GM12878 (cell line): ENCODE results near the gene NFE2L1. TPM values are rescaled to one million over a fixed set of nuclear protein-coding genes. Genes with fewer than 3 reads are reported as not detected.

Source experiments
- ATAC-seq: fragments of 200-7000 bp; cut with Tn5 transposase; 3 replicates; pipeline ENCODE4 v1.9.1; 2020; ENCODE audit warnings: mild to moderate bottlenecking, moderate library complexity
- BruUV-seq: library from RNA; stranded (reverse); fragments of 400-500 nt; replicated peaks from 2 replicates; lab custom pipeline; 2021; lab: Mats Ljungman, UMichigan
- CTCF ChIA-PET: fragments of 300-600 bp; sonication (Branson Sonifier 250); formaldehyde crosslinking; extraction: SDS; loops from one replicate; lab custom pipeline; 2021; ENCODE audit warnings: inconsistent platforms; lab: Yijun Ruan, JAX
- POLR2A ChIA-PET: fragments of 350-600 bp; formaldehyde crosslinking; extraction: SDS; loops from one replicate; lab custom pipeline; 2021; ENCODE audit warnings: inconsistent platforms; lab: Charles Lee
- RAD21 ChIA-PET: fragments of 300-600 bp; sonication (Branson Sonifier 250); formaldehyde crosslinking; loops from one replicate; lab custom pipeline; 2023; ENCODE audit warnings: antibody characterized with exemption; ENCODE audit not compliant: unreplicated experiment; lab: Charles Lee
- SMC1A ChIA-PET: fragments of 300-600 bp; sonication (Branson Sonifier 250); formaldehyde crosslinking; loops from one replicate; lab custom pipeline; 2023; ENCODE audit not compliant: unreplicated experiment, uncharacterized antibody; lab: Charles Lee
- DNase-seq: peaks from one replicate; pipeline ENCODE4 v3.0.0-alpha.2; 2011; ENCODE audit warnings: low read depth, low spot score
- FAIRE-seq: peaks from 3 replicates; lab custom pipeline; 2011; peaks lifted over from hg19 to GRCh38; lab: Jason Lieb, UNC
- H2AFZ ChIP-seq: 2 replicates; pipeline ENCODE4 v1.6.0; 2011; ENCODE audit warnings: low read depth, low read length, control low read depth; ENCODE audit not compliant: control insufficient read depth
- H3K27ac ChIP-seq: 2 replicates; pipeline ENCODE4 v1.5.1; 2011; ENCODE audit warnings: control low read depth; ENCODE audit not compliant: control insufficient read depth, insufficient read depth
- H3K27me3 ChIP-seq, 2 experiments: replicated peaks in 1 of 2; 2 replicates each; pipeline versions ENCODE4 v1.6.0 to v1.6.1; 2011; ENCODE audit warnings: low read length in 1 of 2; ENCODE audit not compliant: control insufficient read depth in 2 of 2, insufficient read depth in 2 of 2
- H3K36me3 ChIP-seq, 2 experiments: 2 replicates each; pipeline ENCODE4 v1.5.1; 2011; ENCODE audit warnings: low read length in 1 of 2; ENCODE audit not compliant: control insufficient read depth in 2 of 2, insufficient read depth in 2 of 2
- H3K4me1 ChIP-seq: 2 replicates; pipeline ENCODE4 v1.6.1; 2011; ENCODE audit warnings: mild to moderate bottlenecking, low read length, moderate library complexity, mixed read lengths; ENCODE audit not compliant: control insufficient read depth, insufficient read depth
- H3K4me2 ChIP-seq: 2 replicates; pipeline ENCODE4 v1.6.0; 2011; ENCODE audit warnings: control low read depth; ENCODE audit not compliant: control insufficient read depth, insufficient read depth
- H3K4me3 ChIP-seq: fragments of 200-600 bp; sonication (generic); 2 replicates; pipeline ENCODE4 v1.5.1; 2016
- H3K79me2 ChIP-seq: 2 replicates; pipeline ENCODE4 v1.6.0; 2011; ENCODE audit warnings: low read length; ENCODE audit not compliant: control insufficient read depth, insufficient read depth
- H3K9ac ChIP-seq: 2 replicates; pipeline ENCODE4 v1.8.0; 2011; ENCODE audit warnings: low read length, control low read depth, mixed read lengths; ENCODE audit not compliant: control insufficient read depth, insufficient read depth
- H3K9me3 ChIP-seq: replicated peaks from 3 replicates; pipeline ENCODE4 v1.5.1; 2011; ENCODE audit warnings: mild to moderate bottlenecking, low read length; ENCODE audit not compliant: control insufficient read depth, insufficient read depth
- H4K20me1 ChIP-seq: 2 replicates; pipeline ENCODE4 v1.6.0; 2011; ENCODE audit not compliant: control insufficient read depth, insufficient read depth
- BHLHE40 ChIP-seq, 2 experiments: fragments of 450-650 bp in 1 of 2; IDR thresholded peaks; 2 replicates each; pipeline ENCODE4 v1.6.1; 2011 to 2017; ENCODE audit warnings: low read depth in 2 of 2, borderline replicate concordance in 1 of 2, improper control_type of control experiment in 1 of 2, low read length in 1 of 2, mild to moderate bottlenecking in 1 of 2
- CBX3 ChIP-seq: fragments of 200-600 bp; sonication (generic); IDR thresholded peaks from 2 replicates; pipeline ENCODE4 v1.6.1; 2016; ENCODE audit warnings: low read depth, borderline replicate concordance
- ESRRA ChIP-seq: IDR thresholded peaks from 2 replicates; pipeline ENCODE4 v1.6.1; 2012; ENCODE audit warnings: mild to moderate bottlenecking, low read length, improper control_type of control experiment
- MEF2A ChIP-seq: IDR thresholded peaks from 2 replicates; pipeline ENCODE4 v1.6.1; 2011; ENCODE audit warnings: low read depth, mild to moderate bottlenecking, low read length, moderate library complexity; ENCODE audit not compliant: insufficient read depth
- MTA2 ChIP-seq: fragments of 450-650 bp; IDR thresholded peaks from 2 replicates; pipeline ENCODE4 v1.6.1; 2016; ENCODE audit warnings: low read depth, mild to moderate bottlenecking, moderate library complexity
- RAD21 ChIP-seq: IDR thresholded peaks from 2 replicates; pipeline ENCODE4 v1.6.1; 2011; ENCODE audit warnings: mild to moderate bottlenecking, low read depth, low read length, moderate library complexity; ENCODE audit not compliant: insufficient read depth
- RFX5 ChIP-seq: IDR thresholded peaks from 2 replicates; pipeline ENCODE4 v1.6.1; 2011; ENCODE audit warnings: low read depth, low read length, improper control_type of control experiment
- WGBS: methylation state at CpG from one replicate; pipeline ENCODE4 v1.1.6; 2016; ENCODE audit warnings: low lambda C conversion rate; ENCODE audit not compliant: insufficient replicate concordance, insufficient coverage; ENCODE audit errors: missing lambda C conversion rate; 5-methylcytosine and 5-hydroxymethylcytosine counted together
- in situ Hi-C: fragments of 300-500 bp; cut with MboI; formaldehyde crosslinking; loops from 9 replicates; pipeline ENCODE4 v1.14.3; 2018; ENCODE audit warnings: mixed read lengths
- intact Hi-C: fragments of 100-400 bp; cut with micrococcal nuclease; formaldehyde crosslinking; loops from one replicate; pipeline ENCODE4 v1.14.2; 2022; ENCODE audit not compliant: unreplicated experiment
- polyA plus RNA-seq, 11 experiments: library from polyadenylated mRNA; depleted of rRNA in 4 of 11; unstranded in 6 of 11; stranded (reverse) in 5 of 11; fragments of >200 nt; fragmentation: Nextera tagmentation in 4 of 11; fragmentation: Illumina TruSeq in 1 of 11; extraction: Ambion mirVana in 4 of 11; extraction: Trizol in 1 of 11; gene quantifications; 1 replicate in 1 of 11; 2 replicates in 10 of 11; pipeline versions ENCODE4 v1.2.1 to v1.2.3, GENCODE V29; 2011 to 2016; ENCODE audit warnings: inconsistent platforms in 2 of 11, missing spikeins in 2 of 11, low read depth in 1 of 11
- total RNA-seq, 4 experiments: library from RNA; depleted of rRNA in 3 of 4; stranded (reverse); fragments of >200 nt in 3 of 4; fragmentation: Illumina TruSeq in 1 of 4; extraction: Trizol in 1 of 4; gene quantifications; 2 replicates each; pipeline versions ENCODE4 v1.2.1 to v1.2.3, GENCODE V29; 2013 to 2021
- TF ChIP-seq, protein P1 (sequence below): fragments of 450-650 bp; conservative IDR thresholded peaks from 2 replicates; pipeline ENCODE4 v1.6.1; 2017; ENCODE audit warnings: mild to moderate bottlenecking, moderate library complexity

Gene NFE2L1
- total and polyA plus RNA-seq, 10 of the 15 experiments (the other 5 are each of a cell fraction or from before 2014, with no cell fraction given), result 3.8 to 104 (median 26.4) TPM

DNA sequence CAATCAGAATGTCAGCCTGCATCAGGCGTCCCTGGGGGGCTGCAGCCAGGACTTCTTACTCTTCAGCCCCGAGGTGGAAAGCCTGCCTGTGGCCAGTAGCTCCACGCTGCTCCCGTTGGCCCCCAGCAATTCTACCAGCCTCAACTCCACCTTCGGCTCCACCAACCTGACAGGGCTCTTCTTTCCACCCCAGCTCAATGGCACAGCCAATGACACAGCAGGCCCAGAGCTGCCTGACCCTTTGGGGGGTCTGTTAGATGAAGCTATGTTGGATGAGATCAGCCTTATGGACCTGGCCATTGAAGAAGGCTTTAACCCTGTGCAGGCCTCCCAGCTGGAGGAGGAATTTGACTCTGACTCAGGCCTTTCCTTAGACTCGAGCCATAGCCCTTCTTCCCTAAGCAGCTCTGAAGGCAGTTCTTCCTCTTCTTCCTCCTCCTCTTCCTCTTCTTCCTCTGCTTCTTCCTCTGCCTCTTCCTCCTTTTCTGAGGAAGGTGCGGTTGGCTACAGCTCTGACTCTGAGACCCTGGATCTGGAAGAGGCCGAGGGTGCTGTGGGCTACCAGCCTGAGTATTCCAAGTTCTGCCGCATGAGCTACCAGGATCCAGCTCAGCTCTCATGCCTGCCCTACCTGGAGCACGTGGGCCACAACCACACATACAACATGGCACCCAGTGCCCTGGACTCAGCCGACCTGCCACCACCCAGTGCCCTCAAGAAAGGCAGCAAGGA, 10.4 kb downstream of the NFE2L1 start:
- WGBS, result 84% methylated on average over 11 of the region's 11 CpGs
- intact Hi-C loops, result no loop called here
- Histone ChIP-seq H3K79me2 (peaks cover 46% of the 10 kb centered on the region), H4K20me1 (no peaks in the 10 kb centered on the region), H3K4me2 (no peak overlapping the region), H3K36me3 (peaks cover 41 to 46% of the 10 kb centered on the region in 2 experiments), H3K27ac (no peak overlapping the region), H2AFZ (no peak overlapping the region), H3K27me3 (no peaks in the 10 kb centered on the region), H3K4me1 (peaks cover 22% of the 10 kb centered on the region), H3K9ac (no peak overlapping the region), H3K4me3 (no peak overlapping the region), H3K9me3 (no peaks in the 10 kb centered on the region)
- no TSS peak for BruUV-seq
- ChIA-PET POLR2A (interaction anchor here (1.1 to 2.2 kb wide), 3 partner anchors 9 to 32 kb away, joined by 3 to 15 read pairs (median 4); partner anchors contain the start of gene NFE2L1), RAD21 (interaction anchor here (0.6 to 5.7 kb wide), 3 partner anchors 8 to 32 kb away, joined by 3 to 32 read pairs (median 3); no protein-coding TSS in a partner anchor), CTCF (interaction anchor here (0.6 to 7.2 kb wide), 8 partner anchors 10 to 827 kb away, joined by 3 to 43 read pairs (median 10); no protein-coding TSS in a partner anchor), SMC1A (interaction anchor here (1.0 to 3.9 kb wide), 5 partner anchors 9 to 27 kb away, joined by 3 to 15 read pairs (median 5); no protein-coding TSS in a partner anchor)
- DNase-seq (no peak), FAIRE-seq (no peak), ATAC-seq (no peak)
- TF ChIP-seq MTA2 (no peak), CBX3 (no peak), ESRRA (no peak), MEF2A (no peak), RAD21 (no peak), BHLHE40 (IDR thresholded peaks at IDR 0.05; ENCODE audit: borderline replicate concordance in 1 of 2, low read depth in 2 of 2, low read length in 1 of 2) (no peak), RFX5 (no peak)
- TF ChIP-seq, protein P1, sequence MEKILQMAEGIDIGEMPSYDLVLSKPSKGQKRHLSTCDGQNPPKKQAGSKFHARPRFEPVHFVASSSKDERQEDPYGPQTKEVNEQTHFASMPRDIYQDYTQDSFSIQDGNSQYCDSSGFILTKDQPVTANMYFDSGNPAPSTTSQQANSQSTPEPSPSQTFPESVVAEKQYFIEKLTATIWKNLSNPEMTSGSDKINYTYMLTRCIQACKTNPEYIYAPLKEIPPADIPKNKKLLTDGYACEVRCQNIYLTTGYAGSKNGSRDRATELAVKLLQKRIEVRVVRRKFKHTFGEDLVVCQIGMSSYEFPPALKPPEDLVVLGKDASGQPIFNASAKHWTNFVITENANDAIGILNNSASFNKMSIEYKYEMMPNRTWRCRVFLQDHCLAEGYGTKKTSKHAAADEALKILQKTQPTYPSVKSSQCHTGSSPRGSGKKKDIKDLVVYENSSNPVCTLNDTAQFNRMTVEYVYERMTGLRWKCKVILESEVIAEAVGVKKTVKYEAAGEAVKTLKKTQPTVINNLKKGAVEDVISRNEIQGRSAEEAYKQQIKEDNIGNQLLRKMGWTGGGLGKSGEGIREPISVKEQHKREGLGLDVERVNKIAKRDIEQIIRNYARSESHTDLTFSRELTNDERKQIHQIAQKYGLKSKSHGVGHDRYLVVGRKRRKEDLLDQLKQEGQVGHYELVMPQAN, result no peak
- in situ Hi-C loops, result no loop called here
